HG03442 (cell line): ENCODE results near the gene GRM4.

Experiments
- ATAC-seq: cut with Tn5 transposase; IDR thresholded peaks from one replicate; pipeline ENCODE4 v1.9.1; 2021; ENCODE audit warnings: mild to moderate bottlenecking, moderate library complexity; ENCODE audit not compliant: unreplicated experiment

GRM4 gene

GRCh38 chr6:34086558-34086957, 59.3 kb downstream of the GRM4 start:
- ATAC-seq, result no peak

- ATAC-seq, result no peak
Observed at GRCh38 chr6:34085453-34086170, 60.3 kb downstream of the GRM4 start.

DNA sequence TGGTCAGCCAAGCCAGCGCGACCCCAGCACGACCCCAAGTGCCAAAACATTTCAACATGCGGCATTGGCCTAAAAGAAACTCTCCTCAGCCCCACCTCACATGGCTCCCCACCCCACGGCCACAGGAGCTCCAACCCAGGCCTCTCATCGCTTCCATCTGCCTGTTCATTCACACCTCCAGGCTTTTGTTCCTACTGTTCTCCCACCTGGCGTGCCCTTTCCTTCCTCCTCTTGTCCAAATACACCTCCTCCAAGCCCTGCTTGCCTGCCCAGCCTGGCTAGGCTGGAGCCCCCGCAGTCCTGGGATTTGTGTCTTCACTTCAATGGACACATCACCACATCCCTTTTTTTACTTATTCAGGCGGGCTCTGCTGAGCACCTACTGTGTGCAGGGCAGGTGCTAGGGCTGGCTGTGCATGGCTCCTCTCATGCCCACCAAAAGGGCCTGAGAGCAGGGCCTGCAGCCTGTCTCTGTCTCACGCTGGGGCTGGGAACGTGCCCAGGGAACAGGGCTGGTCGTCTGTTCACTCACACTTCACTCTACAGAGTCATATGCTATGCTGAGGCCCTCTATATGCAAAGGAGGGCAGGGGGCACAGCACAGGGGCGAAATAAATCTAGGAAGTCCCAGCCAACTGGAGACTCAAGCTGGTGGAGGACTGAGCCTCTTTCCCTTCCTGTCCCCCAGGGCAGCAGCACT, 61.1 kb downstream of the GRM4 start:
- no peak for ATAC-seq

DNA sequence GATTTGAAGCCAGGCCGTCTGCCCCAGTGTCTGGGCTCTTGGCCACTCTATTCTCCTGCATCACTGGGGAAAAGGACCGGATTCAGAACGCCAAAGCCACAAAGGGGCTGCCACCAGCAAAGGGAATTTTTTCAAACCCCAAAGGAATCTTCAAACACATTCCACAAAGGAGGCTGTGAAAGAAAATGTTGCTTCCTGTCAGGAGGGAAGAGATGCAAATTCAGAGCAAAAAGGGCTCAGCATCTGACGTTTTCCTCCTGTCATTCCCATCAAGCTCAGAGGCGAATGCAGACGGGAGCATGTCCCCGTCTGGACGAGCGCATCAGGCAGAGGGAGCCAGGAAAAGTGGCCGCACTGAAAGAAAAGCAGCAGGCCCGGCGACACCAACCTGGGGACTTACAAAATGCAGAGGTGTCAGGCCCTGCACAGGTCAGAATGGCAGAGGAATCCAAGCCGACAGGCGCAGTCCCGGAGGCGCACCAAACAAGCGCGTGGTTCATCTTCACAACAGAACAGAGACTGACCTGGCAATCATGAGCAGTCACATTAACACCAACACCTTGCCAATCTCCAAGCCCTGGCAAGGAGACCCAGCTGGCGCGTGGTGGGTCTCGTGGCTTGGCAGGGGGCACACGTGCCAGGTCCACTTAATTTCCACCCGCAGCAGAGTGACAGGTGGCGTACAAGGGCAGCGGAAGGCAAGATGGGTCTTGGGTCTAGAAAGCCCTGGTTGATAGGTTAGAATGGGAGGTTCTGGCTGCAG, 62.8 kb downstream of the GRM4 start:
- no peak for ATAC-seq

- ATAC-seq, result no peak
Observed at GRCh38 chr6:34082348-34082747, 63.5 kb downstream of the GRM4 start.

DNA sequence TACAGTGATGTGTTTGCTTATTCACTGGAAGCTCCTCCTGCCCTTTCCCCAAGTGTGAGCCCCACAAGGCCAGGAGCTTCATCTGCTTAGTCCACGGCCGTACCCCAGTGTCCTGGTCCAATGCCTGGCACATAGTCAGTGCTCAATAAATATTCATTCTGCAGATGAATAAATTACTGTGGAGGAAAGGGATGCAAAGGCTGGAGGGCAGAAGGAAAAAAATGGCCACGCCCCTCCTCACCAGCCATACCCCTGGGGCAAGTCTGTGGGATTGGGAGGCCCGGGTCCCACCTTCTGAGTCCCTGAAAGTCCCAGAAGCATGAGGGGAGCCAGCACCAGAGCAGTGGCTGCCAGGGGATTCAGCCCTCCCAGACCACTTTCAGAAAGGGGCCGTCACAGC, 65.5 kb downstream of the GRM4 start:
- ATAC-seq, result no peak

DNA sequence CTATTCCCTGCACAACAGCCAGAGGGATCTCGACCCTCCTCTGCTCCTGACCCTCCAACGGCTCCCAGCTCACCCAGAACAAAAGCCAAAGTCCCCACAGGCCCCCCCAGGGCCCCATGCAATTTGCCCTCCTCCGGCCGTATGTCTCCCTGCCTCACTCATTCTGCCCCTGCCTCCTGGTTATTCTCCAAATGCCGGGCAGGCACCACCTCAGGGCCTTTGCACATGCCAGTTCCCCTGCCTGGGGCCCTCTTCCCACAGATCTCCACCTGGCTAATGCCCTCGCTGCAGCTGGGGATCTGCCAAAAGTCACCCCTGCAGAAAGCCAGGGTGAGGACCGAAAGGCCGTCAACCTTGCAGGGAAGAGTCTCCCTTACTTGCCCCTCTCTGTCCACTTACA, 66.0 kb downstream of the GRM4 start:
- no peak for ATAC-seq

GRCh38 chr6:34075906-34076305, 70.0 kb downstream of the GRM4 start:
- ATAC-seq, result no peak

- no peak for ATAC-seq
Observed at GRCh38 chr6:34074064-34074742, 71.7 kb downstream of the GRM4 start.

DNA sequence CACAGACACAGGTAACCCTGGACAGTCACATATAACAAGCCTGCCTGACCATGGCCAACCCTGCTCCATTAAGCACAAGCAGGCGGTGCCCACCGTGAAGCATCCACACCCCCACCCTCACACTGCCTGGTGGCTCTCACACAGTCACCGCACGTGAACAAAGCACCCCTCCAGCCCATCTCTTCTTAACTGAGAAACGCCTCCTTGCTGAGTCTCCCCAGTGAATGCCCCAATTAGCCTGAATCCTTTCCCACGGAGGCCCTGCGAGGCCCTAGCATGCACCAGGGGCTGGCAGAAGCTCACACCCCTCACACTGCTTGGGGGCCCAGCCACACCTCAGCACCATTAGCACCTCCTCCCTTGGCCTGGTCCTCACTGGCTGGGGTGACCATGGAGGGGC, 72.3 kb downstream of the GRM4 start:
- no peak for ATAC-seq

DNA sequence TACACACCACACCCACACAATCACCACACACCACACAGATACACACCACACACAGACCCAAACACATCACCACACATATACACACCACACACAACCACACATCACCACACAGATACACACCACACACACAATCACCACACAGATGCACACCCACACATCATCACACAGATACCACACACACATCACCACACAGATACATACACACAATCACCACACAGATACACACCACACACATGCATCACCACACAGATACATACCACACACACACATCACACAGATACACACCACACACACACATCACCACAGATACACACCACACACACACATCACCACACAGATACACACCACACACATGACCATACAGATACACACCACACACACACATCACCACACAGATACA, 73.2 kb downstream of the GRM4 start:
- no peak for ATAC-seq

- ATAC-seq, result no peak
Observed at GRCh38 chr6:34071884-34072379, 74.0 kb downstream of the GRM4 start.

DNA sequence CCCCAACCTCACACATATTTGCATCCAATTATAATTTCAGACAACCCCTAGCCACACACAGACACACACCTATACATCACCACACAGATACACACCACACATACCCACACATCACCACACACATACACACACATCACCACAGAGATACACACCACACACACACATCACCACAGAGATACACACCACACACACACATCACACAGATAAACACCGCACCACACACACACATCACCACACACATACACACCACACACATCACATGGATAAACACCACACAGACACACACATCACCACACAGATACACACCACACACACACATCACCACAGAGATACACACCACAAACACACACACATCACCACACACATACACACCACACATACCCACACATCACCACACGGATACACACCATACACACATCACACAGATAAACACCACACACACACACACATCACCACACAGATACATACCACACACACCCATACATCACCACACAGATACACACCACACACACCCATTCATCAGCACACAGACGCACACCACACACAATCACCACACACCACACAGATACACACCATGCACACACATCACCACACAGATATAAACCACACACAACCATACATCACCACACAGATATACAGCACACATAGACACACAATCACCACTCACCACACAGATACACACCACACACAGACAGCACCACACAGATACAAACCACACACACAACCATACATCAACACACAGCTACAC, 74.6 kb downstream of the GRM4 start:
- no peak for ATAC-seq

GRCh38 chr6:34070315-34071135, 75.4 kb downstream of the GRM4 start:
- ATAC-seq, result no peak

- no peak for ATAC-seq
Observed at GRCh38 chr6:34068462-34069044, 77.3 kb downstream of the GRM4 start.

- no peak for ATAC-seq
Observed at GRCh38 chr6:34067814-34068213, 78.1 kb downstream of the GRM4 start.

DNA sequence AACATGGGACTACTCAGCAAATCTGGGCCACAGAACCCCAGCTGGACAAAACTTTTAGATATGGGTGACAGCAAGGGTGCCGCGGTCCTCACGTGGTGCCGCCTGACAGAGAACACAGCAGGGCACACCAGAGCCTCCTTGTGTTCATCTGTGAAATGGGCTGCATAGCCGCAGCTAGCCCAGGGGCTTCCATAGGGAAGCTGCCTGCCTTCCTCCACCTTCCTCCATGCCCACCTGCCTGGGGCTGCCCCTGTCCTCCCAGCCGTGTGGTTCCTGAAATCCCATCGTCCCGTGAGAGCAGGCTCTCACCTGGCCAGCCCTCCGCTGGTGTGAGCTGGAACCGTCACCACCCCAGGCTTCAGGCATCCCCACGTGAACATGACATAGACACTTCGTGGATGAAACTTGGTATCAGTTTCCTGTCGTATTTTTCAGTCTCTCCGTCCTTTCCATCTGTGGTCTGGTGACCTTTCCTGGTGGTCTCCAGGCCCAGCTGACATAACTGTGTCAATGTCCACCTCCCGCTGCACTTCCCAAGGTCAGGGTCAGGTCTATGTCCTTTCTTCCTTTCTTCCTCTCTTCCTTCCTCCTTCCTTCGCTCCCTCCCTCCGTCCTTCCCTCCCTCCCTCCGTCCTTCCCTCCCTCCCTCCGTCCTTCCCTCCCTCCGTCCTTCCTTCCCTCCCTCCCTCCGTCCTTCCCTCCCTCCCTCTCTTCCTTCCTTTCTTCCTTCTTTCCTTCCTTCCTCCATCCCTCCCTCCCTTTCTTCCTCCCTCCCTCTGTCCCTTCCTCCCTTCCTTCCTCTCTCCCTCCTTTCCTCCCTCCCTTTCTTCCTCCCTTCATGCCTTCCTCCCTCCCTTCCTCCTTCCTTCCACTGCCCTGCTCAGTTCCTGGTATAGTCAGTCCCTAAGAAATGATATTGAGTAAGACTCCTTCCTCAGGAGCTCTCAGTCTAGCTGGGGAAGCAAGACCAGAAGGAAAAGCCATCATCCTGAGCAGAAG, 78.8 kb downstream of the GRM4 start:
- no peak for ATAC-seq

GRCh38 chr6:34066218-34066571, 79.7 kb downstream of the GRM4 start:
- ATAC-seq, result no peak
